Mesodermal cell (in vitro differentiated cells): ENCODE results near the gene ATP5PB. TPM values are rescaled to one million over a fixed set of nuclear protein-coding genes. Genes with fewer than 3 reads are reported as not detected.

ENCODE experiments used
- H3K27ac ChIP-seq: 2 replicates; pipeline ENCODE4 v1.7.0; 2013; ENCODE audit warnings: mild to moderate bottlenecking, low read depth, low read length, moderate library complexity; ENCODE audit not compliant: severe bottlenecking
- H3K36me3 ChIP-seq: 2 replicates; pipeline ENCODE4 v1.7.1; 2013; ENCODE audit warnings: mild to moderate bottlenecking, low read length, moderate library complexity; ENCODE audit not compliant: control insufficient read depth, insufficient read depth
- H3K4me1 ChIP-seq: one replicate; pipeline ENCODE4 v1.7.1; 2013; ENCODE audit warnings: mild to moderate bottlenecking, low read length; ENCODE audit not compliant: insufficient read depth, control insufficient read depth, poor library complexity, severe bottlenecking
- H3K4me3 ChIP-seq: 2 replicates; pipeline ENCODE4 v1.7.0; 2013; ENCODE audit warnings: low read length, control low read depth, mild to moderate bottlenecking; ENCODE audit not compliant: insufficient read depth, poor library complexity, severe bottlenecking; ENCODE audit errors: extremely low read depth
- H3K9me3 ChIP-seq: 2 replicates; pipeline ENCODE4 v1.7.1; 2013; ENCODE audit warnings: mild to moderate bottlenecking, low read length, moderate library complexity; ENCODE audit not compliant: control insufficient read depth
- WGBS, 2 experiments: methylation state at CpG; one replicate each; pipeline ENCODE4 v1.1.5; 2013; ENCODE audit warnings: missing lambda C conversion rate in 2 of 2; ENCODE audit not compliant: insufficient coverage in 2 of 2; 5-methylcytosine and 5-hydroxymethylcytosine counted together
- polyA plus RNA-seq, 2 experiments: library from polyadenylated mRNA; stranded (reverse); fragments of 50-300 nt; gene quantifications; one replicate each; pipeline ENCODE4 v1.2.3, GENCODE V29; 2013

The ATP5PB gene, protein sequence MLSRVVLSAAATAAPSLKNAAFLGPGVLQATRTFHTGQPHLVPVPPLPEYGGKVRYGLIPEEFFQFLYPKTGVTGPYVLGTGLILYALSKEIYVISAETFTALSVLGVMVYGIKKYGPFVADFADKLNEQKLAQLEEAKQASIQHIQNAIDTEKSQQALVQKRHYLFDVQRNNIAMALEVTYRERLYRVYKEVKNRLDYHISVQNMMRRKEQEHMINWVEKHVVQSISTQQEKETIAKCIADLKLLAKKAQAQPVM
- polyA plus RNA-seq (2013, experiment 1 of 2): 388 TPM
- 388 TPM for polyA plus RNA-seq (2013, experiment 2 of 2)

DNA sequence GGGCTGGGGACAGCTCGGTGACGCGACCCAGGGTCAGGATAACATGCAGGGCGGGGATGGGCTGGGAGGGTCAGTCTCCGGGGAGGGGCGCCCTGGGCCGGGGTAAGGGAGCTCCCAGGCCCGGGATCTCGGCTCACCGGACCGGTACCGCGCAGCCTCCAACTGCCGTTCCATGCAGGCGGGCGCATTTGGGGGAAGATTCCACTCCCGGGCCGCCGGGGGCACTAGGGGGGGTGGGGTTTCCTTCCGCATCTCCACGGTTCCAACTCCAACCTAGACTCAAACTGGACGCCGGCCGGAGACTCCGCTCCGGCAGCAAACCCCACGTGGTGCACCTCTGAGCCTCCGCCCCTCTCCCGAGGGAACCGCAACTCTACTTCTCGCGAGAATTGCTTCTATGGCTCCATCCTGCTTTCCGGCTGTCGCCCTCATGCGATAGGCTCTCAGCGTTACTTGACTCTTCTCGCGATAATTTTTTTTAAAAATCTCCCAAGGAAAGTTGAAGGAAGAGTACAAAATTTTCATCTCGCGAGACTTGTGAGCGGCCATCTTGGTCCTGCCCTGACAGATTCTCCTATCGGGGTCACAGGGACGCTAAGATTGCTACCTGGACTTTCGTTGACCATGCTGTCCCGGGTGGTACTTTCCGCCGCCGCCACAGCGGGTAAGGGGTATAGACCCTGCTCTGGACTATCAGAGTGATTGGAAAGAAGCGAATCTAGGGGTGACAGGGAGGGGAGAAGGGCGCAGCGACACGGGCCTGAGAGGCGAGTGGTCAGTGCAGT is at the start of gene ATP5PB, which contains the start of gene WDR77:
Gene ATP5PB (plus strand): TSS at position 547 of the 785 bp plus-strand sequence. CDS start 78 bp downstream, at position 625.
Gene WDR77 (minus strand): TSS at position 339 of the 785 bp plus-strand sequence. CDS start 87 bp downstream, at position 252.
- WGBS, 2 experiments: 0% methylated on average over 37 to 47 of the region's 54 CpGs
- Histone ChIP-seq H3K4me1 (peaks cover 15% of the 10 kb centered on the region), H3K9me3 (no peaks in the 10 kb centered on the region), H3K36me3 (peaks cover 64% of the 10 kb centered on the region), H3K27ac (peak within 1 kb of the TSS; percentile 87), H3K4me3 (peak within 1 kb of the TSS; percentile 89)

DNA sequence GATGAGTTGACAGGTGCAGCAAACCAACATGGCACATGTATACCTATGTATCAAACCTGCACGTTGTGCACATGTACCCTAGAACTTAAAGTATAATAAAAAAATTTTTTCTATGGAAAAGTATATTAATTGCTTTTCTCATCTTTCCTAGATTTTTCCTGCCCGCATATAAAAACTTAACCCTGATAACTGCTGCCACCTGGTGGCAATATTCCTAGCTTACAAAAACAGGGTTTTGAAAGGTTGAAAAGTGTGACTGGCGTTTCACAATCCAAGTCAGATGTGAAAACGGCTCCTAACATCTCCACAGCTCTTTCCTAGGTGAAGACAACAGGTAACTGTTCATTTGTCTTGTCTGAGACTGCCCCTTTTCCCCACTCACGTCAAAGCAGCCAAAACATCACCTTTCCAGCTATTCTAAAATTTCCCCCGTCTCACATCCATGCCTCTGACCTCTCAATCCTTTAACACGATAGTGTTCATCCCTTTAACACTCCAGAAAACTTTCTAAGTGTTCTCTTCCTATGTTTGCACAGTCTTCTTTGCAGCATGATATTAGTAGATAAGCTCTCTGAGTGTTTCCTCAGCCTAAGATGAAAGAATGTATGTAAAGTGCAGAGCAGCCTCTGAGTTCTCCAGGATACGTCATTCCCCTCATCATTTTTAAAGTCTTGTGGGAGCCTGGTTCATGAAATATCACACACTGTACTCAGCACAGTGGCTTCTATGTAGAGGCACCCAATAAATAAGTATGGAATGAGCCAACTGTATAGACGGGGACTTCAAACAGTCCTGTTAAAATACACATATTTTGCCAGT is 49.3 kb upstream of the ATP5PB start:
- H3K9me3 ChIP-seq: peaks cover 3% of the 10 kb centered on the region
- H3K36me3 ChIP-seq: no peaks in the 10 kb centered on the region
- no peaks in the 10 kb centered on the region for H3K4me1 ChIP-seq
- H3K4me3 ChIP-seq: no peak overlapping the region
- WGBS, 2 experiments: 42 to 52% methylated on average over 5 of the region's 9 CpGs
- H3K27ac ChIP-seq: no peak overlapping the region

DNA sequence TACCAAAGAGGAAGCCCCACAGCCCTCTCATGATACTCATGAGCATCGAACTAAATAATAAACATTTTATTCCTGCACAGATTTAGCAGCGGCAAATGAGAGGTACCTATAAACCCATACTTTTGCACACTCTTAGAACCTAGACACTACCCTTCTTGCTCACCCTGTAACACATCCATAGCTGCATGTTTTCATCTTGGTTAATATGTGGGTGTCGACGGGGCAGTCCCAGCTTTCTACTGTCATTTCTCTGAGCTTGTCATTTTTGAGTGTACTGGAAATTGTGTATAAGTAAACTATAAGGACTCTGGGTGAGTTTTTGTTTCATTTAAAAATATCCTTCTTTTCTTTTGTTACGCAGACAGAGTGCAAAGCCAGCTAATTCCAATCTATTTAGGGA is 47.2 kb upstream of the ATP5PB start:
- no peaks in the 10 kb centered on the region for H3K36me3 ChIP-seq
- H3K4me3 ChIP-seq: no peak overlapping the region
- 90 to 100% methylated on average over 1 to 2 of the region's 5 CpGs for WGBS, 2 experiments
- H3K9me3 ChIP-seq: peaks cover 3% of the 10 kb centered on the region
- no peak overlapping the region for H3K27ac ChIP-seq
- no peaks in the 10 kb centered on the region for H3K4me1 ChIP-seq

DNA sequence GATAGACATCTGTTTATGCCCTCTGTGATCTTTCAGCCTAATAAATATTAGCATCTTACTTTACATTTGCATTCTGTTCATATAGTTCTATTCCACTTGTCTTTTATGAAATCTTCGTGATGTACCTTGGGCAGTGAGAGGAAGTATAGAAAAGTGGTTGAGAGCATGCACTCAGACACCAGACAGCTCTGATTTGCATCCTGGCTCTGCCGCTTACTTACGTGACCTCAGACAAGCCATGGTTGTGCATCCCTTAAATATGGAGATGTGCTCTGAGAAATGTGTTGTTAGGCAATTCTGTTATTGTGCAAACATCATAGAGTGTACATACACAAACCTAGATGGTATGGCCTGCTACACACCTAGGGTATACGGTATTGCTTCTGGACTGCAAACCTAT is 44.7 kb upstream of the ATP5PB start:
- no peak overlapping the region for H3K27ac ChIP-seq
- H3K4me1 ChIP-seq: no peaks in the 10 kb centered on the region
- no peak overlapping the region for H3K4me3 ChIP-seq
- H3K36me3 ChIP-seq: no peaks in the 10 kb centered on the region
- WGBS, 2 experiments: 53% methylated on average over 3 of the region's 4 CpGs
- H3K9me3 ChIP-seq: no peaks in the 10 kb centered on the region

DNA sequence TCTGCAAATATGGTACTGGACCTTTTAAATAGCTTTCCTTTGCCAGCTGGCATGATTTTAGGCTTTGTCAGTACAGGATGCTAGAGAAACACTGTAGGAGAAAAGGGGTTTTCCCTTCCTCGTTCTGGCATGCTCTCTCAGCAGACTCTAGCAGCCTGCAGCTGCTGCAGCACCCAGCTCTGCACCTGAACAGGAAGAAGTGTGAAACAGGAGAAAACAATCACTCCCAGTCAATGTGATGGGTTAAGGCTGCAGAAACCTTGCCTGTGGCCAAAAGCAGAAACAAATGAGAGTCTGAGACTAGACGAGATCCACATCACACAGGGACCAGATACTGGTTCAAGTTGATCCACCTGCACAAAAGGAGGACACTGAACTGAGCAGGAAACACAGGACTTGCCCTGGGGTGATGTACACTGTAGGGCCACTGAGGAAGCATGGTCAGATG is 42.9 kb upstream of the ATP5PB start:
- H3K36me3 ChIP-seq: no peaks in the 10 kb centered on the region
- no peaks in the 10 kb centered on the region for H3K9me3 ChIP-seq
- H3K27ac ChIP-seq: no peak overlapping the region
- 67 to 86% methylated on average over 1 of the region's 2 CpGs for WGBS, 2 experiments
- H3K4me1 ChIP-seq: no peaks in the 10 kb centered on the region
- no peak overlapping the region for H3K4me3 ChIP-seq

DNA sequence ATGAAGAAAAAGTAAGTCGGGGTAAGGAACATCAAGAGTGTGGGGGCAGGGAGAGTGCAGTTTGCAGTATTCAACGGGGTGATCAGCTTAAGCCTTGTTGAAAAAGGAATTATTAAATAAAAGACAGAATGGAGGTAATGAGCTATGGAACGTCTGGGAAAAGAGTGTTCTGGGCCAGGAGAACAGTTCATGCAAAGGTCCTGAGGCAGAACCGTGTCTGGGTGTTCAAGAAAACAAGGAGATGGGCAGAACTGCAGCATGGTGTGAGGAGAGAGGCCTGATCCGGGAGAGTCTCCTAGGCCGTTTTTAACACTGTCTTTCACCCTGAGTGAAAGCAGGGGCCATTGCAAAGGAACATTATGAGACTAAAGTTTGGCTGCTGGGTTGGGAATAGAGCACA is 42.0 kb upstream of the ATP5PB start:
- Histone ChIP-seq H3K36me3 (no peaks in the 10 kb centered on the region), H3K27ac (no peak overlapping the region), H3K9me3 (no peaks in the 10 kb centered on the region), H3K4me1 (no peaks in the 10 kb centered on the region), H3K4me3 (no peak overlapping the region)
- WGBS, 2 experiments: 63 to 75% methylated on average over 6 of the region's 6 CpGs

DNA sequence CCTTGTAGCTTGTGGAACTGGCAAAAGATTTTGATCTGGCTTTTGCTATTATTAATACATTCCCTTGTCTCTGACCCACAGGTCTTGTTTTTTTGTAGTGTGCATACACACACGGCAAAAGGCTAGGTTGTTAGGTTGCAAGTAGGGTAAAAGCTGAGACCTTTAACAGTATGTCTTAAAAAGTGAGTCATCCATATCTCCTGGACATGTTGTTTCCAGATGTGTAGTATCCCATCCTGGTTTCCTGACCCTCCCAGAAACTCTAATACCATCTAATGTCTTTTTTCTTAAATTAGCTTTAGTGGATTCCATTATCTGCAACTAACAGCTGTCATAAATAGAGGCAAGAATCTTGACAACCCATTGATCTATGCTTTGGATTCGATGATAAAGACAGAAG is 36.4 kb upstream of the ATP5PB start:
- WGBS, 2 experiments: no CpG with 5 or more reads among the region's 2 CpGs
- Histone ChIP-seq H3K4me1 (peaks cover 5% of the 10 kb centered on the region), H3K4me3 (no peak overlapping the region), H3K36me3 (no peaks in the 10 kb centered on the region), H3K27ac (no peak overlapping the region), H3K9me3 (no peaks in the 10 kb centered on the region)

DNA sequence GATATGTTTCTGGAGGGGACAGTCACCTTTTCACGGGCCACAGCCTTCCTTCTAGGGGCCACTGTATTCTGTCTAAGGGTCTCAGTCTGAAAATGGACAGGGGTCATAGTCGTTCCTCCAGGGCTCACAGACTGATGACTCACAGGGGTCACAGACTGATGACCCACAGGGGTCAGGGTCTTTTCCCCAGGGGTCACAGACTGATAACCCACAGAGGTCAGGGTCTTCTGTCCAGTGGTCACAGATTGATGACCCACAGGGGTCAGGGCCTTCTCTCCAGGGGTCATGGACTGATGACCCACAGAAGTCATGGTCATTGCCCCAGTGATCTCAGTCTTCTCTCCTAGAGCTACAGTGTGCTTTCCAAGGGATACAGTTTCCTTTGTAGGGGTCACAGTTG is 34.5 kb upstream of the ATP5PB start:
- WGBS, 2 experiments: 83 to 90% methylated on average over 2 of the region's 2 CpGs
- Histone ChIP-seq H3K36me3 (no peaks in the 10 kb centered on the region), H3K27ac (no peak overlapping the region)

DNA sequence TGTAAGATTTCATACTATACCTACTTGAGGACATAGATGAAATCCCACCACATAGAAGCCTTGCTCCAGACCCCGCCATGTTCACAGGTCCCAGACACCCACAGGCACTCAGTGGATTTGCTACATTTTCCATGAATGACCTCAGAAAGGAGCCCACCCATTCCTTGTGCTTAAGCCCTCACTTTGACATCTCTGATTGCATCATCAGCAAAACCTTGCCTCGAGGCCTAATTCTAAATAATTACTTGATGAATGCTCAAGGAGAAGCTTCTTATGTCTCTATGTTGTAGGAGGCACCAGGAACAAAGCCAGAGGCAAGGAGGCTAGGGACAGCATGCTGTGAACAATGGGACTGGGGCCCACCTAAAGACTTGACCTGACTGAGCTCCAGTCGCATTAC is 33.8 kb upstream of the ATP5PB start:
- Histone ChIP-seq H3K36me3 (no peaks in the 10 kb centered on the region), H3K27ac (no peak overlapping the region), H3K4me1 (peaks cover 12% of the 10 kb centered on the region), H3K4me3 (no peak overlapping the region), H3K9me3 (no peaks in the 10 kb centered on the region)
- 94 to 100% methylated on average over 1 to 2 of the region's 3 CpGs for whole genome bisulfite sequencing, 2 experiments

More for the DNA sequence above, 34.5 kb upstream of the ATP5PB start:
- peaks cover 12% of the 10 kb centered on the region for H3K4me1 ChIP-seq
- H3K4me3 ChIP-seq: no peak overlapping the region
- no peaks in the 10 kb centered on the region for H3K9me3 ChIP-seq

DNA sequence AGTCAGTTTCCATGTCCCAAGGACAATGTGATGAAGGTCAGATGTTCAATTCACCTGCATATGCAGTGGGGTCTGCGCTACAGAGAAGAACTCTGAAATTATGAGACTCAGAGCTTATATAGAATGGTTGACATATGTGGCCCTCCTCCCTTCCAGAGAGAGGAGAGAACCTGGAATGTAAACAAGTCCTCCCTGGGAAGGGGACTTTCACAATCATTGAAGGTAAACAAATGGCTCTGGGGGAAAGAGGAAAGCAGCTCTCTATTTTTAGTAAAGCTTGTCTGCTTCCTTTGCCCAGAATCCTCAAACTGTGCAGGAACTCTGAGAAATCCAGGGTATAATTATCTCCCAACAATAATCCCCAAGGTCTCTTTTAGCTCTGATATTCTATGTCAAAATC is 31.5 kb upstream of the ATP5PB start:
- 100% methylated on average over 1 of the region's 1 CpG; no CpG with 5 or more reads in 1 of the 2 experiments for WGBS, 2 experiments
- no peaks in the 10 kb centered on the region for H3K9me3 ChIP-seq

More for the DNA sequence above, 31.5 kb upstream of the ATP5PB start:
- Histone ChIP-seq H3K4me1 (peaks cover 12% of the 10 kb centered on the region), H3K4me3 (no peak overlapping the region), H3K27ac (peak overlapping the region; percentile 60), H3K36me3 (no peaks in the 10 kb centered on the region)
